Ovary (tissue), 9 donors: ENCODE measurements around the gene INPP5A. TPM values are rescaled to one million over a fixed set of nuclear protein-coding genes. Genes with fewer than 3 reads are reported as not detected.
"Not testable (repeated sequence)": the region's sequence is repeated elsewhere in the genome, so short reads cannot be mapped to it uniquely, and the experiment has no call there.

Experiments
- DNase-seq, 5 donors: peaks; one replicate each; pipeline ENCODE4 v3.0.0-alpha.2; 2019 to 2020
- H3K27ac ChIP-seq, 2 donors: fragments of 200-600 bp; one replicate each; pipeline versions ENCODE4 v1.5.1 to v1.8.0; 2019 to 2022
- H3K27me3 ChIP-seq: fragments of 200-600 bp; one replicate; pipeline ENCODE4 v1.8.0; 2022
- H3K36me3 ChIP-seq: fragments of 200-600 bp; sonication (generic); one replicate; pipeline ENCODE4 v1.5.1; 2019
- H3K4me1 ChIP-seq: one replicate; pipeline ENCODE4 v1.8.1; 2013; ENCODE audit warnings: mild to moderate bottlenecking, moderate library complexity; ENCODE audit not compliant: insufficient read depth
- H3K4me3 ChIP-seq: fragments of 200-600 bp; sonication (generic); one replicate; pipeline ENCODE4 v1.5.1; 2017
- H3K9me3 ChIP-seq, 2 donors: fragments of 200-600 bp in 1 of 2; sonication (generic) in 1 of 2; one replicate each; pipeline versions ENCODE4 v1.5.1 to v1.8.1; 2013 to 2019; ENCODE audit warnings: mild to moderate bottlenecking in 1 of 2, moderate library complexity in 1 of 2
- CTCF ChIP-seq, 3 donors: fragments of 450-650 bp in 2 of 3; fragments of 200-600 bp in 1 of 3; IDR thresholded peaks; one replicate each; pipeline versions ENCODE4 v1.5.1 to v1.8.0; 2016 to 2022; ENCODE audit warnings: antibody characterized with exemption in 3 of 3, mild to moderate bottlenecking in 1 of 3
- EP300 ChIP-seq: sonication (generic); formaldehyde crosslinking; IDR thresholded peaks from one replicate; pipeline ENCODE4 v1.6.1; 2017; ENCODE audit warnings: antibody characterized with exemption
- POLR2A ChIP-seq: fragments of 450-650 bp; IDR thresholded peaks from one replicate; pipeline ENCODE4 v1.6.1; 2017; ENCODE audit warnings: antibody characterized with exemption, mild to moderate bottlenecking, moderate library complexity
- WGBS, 3 donors: extraction: QIAGEN DNeasy Blood & Tissue Kit in 1 of 3; methylation state at CpG; one replicate each; pipeline versions ENCODE4 v1.1.5 to v1.1.7; 2013 to 2017; 5-methylcytosine and 5-hydroxymethylcytosine counted together
- intact Hi-C, 4 donors: fragments of 100-400 bp; cut with DNase I; formaldehyde crosslinking; loops; one replicate each; pipeline versions ENCODE4 v1.11.0 to v1.15.1; 2022 to 2023
- polyA plus RNA-seq, 2 donors: library from polyadenylated mRNA; stranded (reverse); fragments of 200-250 nt in 1 of 2; fragments of 350-450 nt in 1 of 2; fragmentation: Illumina TruSeq in 1 of 2; extraction: RNeasy Lipid Tissue Mini Kit (QIAGEN cat#74804) in 1 of 2; gene quantifications; one replicate each; pipeline ENCODE4 v1.2.3, GENCODE V29; 2013 to 2014
- total RNA-seq, 7 donors: library from RNA; depleted of rRNA in 2 of 7; stranded (reverse); fragments of >200 nt in 2 of 7; fragmentation: NEBNext Ultra II Directional in 3 of 7; extraction: Animal tissue kit (Norgen Biotek cat#: 25700) in 3 of 7; gene quantifications; one replicate each; pipeline versions ENCODE4 v1.1.0 to v1.2.4, GENCODE V29; 2016 to 2023
- donor health status: DM: no; HTN: no; CAD: no; lungs with moderate emphysema.
- donor health status: DM: no; HTN: no; CAD: no.
- donor health status: Bipolar disorder and iron deficiency.
- donor health status: DM: yes; HTN: yes; CAD: no.
- donor health status: DM: no; HTN: no; CAD: no.
- donor health status: DM: yes; HTN: yes; CAD: no.

INPP5A gene
- total and polyA plus RNA-seq, 9 donors = 19.8 to 41.2 (median 35.3) TPM

DNA sequence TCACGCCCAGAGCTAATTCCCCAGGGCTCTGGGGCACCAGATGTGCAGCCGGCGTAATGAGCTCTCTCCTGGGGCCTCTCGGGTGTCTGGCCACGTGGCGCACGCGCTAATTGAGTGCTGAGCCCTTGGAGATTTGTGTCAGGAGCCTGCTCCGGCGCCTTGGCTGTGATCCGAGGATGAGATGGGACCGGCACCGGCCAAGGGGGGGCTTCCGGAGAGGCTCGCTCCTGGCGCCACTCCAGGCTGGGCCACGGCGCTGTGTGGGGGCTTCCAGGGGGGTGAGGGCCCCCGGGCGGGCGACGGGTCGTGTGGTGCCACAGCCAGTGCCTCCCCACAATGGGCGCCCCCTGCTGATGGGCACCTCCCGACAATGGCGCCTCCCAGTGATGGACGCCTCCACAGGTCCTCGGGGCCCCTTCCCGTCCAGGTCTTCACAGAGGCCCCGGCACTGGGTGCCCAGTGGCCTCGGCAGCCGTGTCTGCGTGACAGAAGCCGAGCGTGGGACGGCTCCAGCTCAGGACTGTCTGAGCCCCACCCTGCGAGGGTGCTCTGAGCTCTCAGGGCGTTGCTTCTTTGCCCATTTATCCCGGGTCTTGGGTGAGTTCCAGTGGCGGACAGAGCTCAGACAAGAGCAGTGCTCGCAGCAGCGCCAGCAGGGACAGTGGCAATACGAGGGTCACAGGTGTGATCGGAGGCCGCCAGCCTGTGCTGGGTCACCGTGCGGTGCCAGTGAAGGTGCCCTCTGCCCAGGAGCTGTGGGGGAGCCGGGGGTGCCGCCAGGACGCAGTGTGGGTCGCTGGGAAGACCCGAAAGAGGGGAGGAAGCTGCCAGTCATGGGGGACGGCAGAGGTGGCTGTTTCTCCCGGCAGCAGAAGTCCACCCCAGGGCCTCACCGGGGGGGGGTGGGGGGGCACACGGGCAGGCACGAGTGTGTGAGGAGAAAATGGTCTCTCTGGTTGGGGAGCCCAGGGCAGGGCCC is 256.6 kb downstream of the INPP5A start:
- intact Hi-C loops = no loop called here

GRCh38 chr10:132796846-132797245 is 259.3 kb downstream of the INPP5A start:
- Histone ChIP-seq H3K9me3 (no peaks in the 10 kb centered on the region), H3K36me3 (no peaks in the 10 kb centered on the region), H3K27ac (no peak overlapping the region), H3K4me3 (no peak overlapping the region), H3K27me3 (no peaks in the 10 kb centered on the region), H3K4me1 (no peaks in the 10 kb centered on the region)
- WGBS, 3 donors = 62 to 68% (median 66%) methylated on average over 21 of the region's 21 CpGs
- intact Hi-C loops = no loop called here
- DNase-seq = no peak
- TF ChIP-seq CTCF (IDR thresholded peaks at IDR 0.05) = no peak
- no peak for TF ChIP-seq POLR2A
- no peak for TF ChIP-seq EP300

More for the DNA sequence above, 256.6 kb downstream of the INPP5A start:
- DNase-seq = no peak
- Histone ChIP-seq H3K27me3 (peaks cover 7% of the 10 kb centered on the region), H3K9me3 (no peaks in the 10 kb centered on the region), H3K27ac (no peak overlapping the region), H3K36me3 (no peaks in the 10 kb centered on the region), H3K4me3 (no peak overlapping the region), H3K4me1 (no peaks in the 10 kb centered on the region)
- WGBS, 3 donors = 29 to 45% (median 32%) methylated on average over 33 to 57 of the region's 57 CpGs
- TF ChIP-seq CTCF (IDR thresholded peaks at IDR 0.05) (no peak), EP300 (no peak), POLR2A (no peak)

DNA sequence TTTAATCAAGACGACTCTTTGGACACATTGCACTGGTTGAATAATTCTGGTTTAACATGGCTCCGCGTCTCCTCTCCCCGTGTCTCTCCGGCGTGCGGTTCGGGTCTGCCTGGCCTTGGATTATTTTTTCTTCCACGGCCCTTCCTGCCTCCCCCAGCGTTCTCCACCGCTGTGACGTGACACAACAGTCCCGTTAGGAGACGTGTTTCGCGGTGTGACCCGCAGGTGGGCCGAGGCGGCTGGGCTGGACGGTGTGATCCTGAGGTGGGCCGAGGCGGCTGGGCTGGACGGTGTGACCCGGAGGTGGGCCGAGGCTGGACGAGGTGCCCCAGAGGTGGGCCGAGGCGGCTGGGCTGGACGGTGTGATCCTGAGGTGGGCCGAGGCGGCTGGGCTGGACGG is 260.4 kb downstream of the INPP5A start:
- H3K27me3 ChIP-seq, H3K4me3 ChIP-seq, H3K9me3 ChIP-seq, DNase-seq, H3K4me1 ChIP-seq, H3K36me3 ChIP-seq, H3K27ac ChIP-seq, intact Hi-C loops: not testable (repeated sequence)
- 87 to 90% (median 90%) methylated on average over 25 to 29 of the region's 32 CpGs for WGBS, 3 donors

DNA sequence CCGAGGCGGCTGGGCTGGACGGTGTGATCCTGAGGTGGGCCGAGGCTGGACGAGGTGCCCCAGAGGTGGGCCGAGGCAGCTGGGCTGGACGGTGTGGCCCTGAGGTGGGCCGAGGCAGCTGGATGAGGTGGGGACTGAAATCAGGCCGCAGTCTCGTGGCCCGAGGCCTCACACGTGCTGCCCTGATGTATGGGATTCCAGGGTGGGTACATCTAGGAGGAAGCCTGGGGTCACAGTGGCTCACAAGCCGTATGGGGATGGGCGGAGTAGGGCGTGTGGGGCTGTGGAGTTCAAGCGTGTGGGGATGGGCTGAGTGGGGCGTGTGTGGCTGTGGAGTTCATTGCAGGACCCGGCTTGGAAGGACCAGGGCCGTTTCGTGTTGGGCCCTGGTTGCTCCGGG is 260.8 kb downstream of the INPP5A start:
- DNase-seq = no peak
- no peaks in the 10 kb centered on the region for H3K27me3 ChIP-seq
- TF ChIP-seq CTCF (IDR thresholded peaks at IDR 0.05) (no peak), POLR2A (no peak), EP300 (no peak)
- H3K27ac ChIP-seq = no peak overlapping the region
- no peak overlapping the region for H3K4me3 ChIP-seq
- no peaks in the 10 kb centered on the region for H3K4me1 ChIP-seq
- intact Hi-C loops = no loop called here
- no peaks in the 10 kb centered on the region for H3K36me3 ChIP-seq
- no peaks in the 10 kb centered on the region for H3K9me3 ChIP-seq
- 85 to 92% (median 89%) methylated on average over 20 to 21 of the region's 21 CpGs for WGBS, 3 donors

DNA sequence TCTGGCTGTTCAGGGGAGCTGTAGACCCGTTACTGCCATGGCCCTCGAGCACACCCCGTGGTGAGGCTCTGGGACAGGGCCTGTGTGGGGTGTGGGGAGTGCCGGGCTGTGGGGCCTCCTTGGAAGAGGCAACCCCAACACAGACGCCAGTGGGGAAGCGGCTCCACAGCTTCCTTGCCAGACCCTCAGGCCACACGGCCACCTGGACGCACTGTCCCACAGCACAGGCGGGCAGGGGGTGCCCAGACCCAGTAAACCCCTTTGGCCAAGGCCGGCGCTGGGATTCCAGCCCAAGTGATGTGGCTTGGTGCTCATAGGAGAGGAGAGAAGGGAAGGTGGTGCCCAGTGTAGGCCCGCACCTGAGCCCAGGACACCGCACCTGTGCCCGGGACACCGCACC is 261.3 kb downstream of the INPP5A start:
- Histone ChIP-seq H3K27ac (no peak overlapping the region), H3K27me3 (no peaks in the 10 kb centered on the region), H3K36me3 (no peaks in the 10 kb centered on the region), H3K4me3 (no peak overlapping the region), H3K9me3 (no peaks in the 10 kb centered on the region), H3K4me1 (no peaks in the 10 kb centered on the region)
- DNase-seq = no peak
- intact Hi-C loops = no loop called here
- 90 to 92% (median 92%) methylated on average over 15 of the region's 15 CpGs for WGBS, 3 donors
- TF ChIP-seq EP300 (no peak), POLR2A (no peak), CTCF (IDR thresholded peaks at IDR 0.05) (no peak)
